ENCODE data around the gene PIP5K1B.

GRCh38 chr9:68778635-68779034, 73.6 kb downstream of the PIP5K1B start:
- TF ChIP-seq RAD21 (IDR thresholded peaks at IDR 0.05; ENCODE audit: low read depth) (no peak), YY1 (IDR thresholded peaks at IDR 0.05; ENCODE audit: low read depth) (no peak), TEAD4 (IDR thresholded peaks at IDR 0.05) (no peak), TAF1 (IDR thresholded peaks at IDR 0.05; ENCODE audit: low read depth) (no peak), EP300 (IDR thresholded peaks at IDR 0.05; ENCODE audit: borderline replicate concordance) (no peak), CREB1 (IDR thresholded peaks at IDR 0.05; ENCODE audit: low read depth) (no peak), CEBPB (IDR thresholded peaks at IDR 0.05) (no peak), USF1 (IDR thresholded peaks at IDR 0.05) (no peak)
- TF ChIP-seq, protein P1, sequence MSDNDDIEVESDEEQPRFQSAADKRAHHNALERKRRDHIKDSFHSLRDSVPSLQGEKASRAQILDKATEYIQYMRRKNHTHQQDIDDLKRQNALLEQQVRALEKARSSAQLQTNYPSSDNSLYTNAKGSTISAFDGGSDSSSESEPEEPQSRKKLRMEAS (IDR thresholded peaks at IDR 0.05): no peak
- TF ChIP-seq, protein P2, sequence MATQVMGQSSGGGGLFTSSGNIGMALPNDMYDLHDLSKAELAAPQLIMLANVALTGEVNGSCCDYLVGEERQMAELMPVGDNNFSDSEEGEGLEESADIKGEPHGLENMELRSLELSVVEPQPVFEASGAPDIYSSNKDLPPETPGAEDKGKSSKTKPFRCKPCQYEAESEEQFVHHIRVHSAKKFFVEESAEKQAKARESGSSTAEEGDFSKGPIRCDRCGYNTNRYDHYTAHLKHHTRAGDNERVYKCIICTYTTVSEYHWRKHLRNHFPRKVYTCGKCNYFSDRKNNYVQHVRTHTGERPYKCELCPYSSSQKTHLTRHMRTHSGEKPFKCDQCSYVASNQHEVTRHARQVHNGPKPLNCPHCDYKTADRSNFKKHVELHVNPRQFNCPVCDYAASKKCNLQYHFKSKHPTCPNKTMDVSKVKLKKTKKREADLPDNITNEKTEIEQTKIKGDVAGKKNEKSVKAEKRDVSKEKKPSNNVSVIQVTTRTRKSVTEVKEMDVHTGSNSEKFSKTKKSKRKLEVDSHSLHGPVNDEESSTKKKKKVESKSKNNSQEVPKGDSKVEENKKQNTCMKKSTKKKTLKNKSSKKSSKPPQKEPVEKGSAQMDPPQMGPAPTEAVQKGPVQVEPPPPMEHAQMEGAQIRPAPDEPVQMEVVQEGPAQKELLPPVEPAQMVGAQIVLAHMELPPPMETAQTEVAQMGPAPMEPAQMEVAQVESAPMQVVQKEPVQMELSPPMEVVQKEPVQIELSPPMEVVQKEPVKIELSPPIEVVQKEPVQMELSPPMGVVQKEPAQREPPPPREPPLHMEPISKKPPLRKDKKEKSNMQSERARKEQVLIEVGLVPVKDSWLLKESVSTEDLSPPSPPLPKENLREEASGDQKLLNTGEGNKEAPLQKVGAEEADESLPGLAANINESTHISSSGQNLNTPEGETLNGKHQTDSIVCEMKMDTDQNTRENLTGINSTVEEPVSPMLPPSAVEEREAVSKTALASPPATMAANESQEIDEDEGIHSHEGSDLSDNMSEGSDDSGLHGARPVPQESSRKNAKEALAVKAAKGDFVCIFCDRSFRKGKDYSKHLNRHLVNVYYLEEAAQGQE (IDR thresholded peaks at IDR 0.05; ENCODE audit: low read depth): no peak
